A549 (cell line): ENCODE measurements around the gene ITFG2. TPM values are rescaled to one million over a fixed set of nuclear protein-coding genes. Genes with fewer than 3 reads are reported as not detected.

ENCODE experiments used
- ATAC-seq, 2 experiments: fragments of 200-7000 bp in 1 of 2; fragments of >200 bp in 1 of 2; cut with Nextera tagmentation in 1 of 2; cut with Tn5 transposase in 1 of 2; 3 replicates each; pipeline versions ENCODE4 v1.8.0 to v1.9.1; 2018 to 2020; ENCODE audit warnings: mild to moderate bottlenecking in 1 of 2, moderate library complexity in 1 of 2
- CTCF ChIA-PET: fragments of 300-600 bp; sonication (Branson Sonifier 250); formaldehyde crosslinking; extraction: SDS; loops from one replicate; lab custom pipeline; 2021; ENCODE audit warnings: antibody characterized with exemption, inconsistent platforms; lab: Yijun Ruan, JAX
- POLR2A ChIA-PET: fragments of 350-600 bp; formaldehyde crosslinking; extraction: SDS; loops from one replicate; lab custom pipeline; 2021; ENCODE audit warnings: antibody characterized with exemption, inconsistent platforms; lab: Yijun Ruan, JAX
- DNase-seq, 2 experiments: peaks; one replicate each; pipeline versions ENCODE4 v3.0.0 to v3.0.0-alpha.2; 2011 to 2016; ENCODE audit warnings: low read depth in 1 of 2, low spot score in 1 of 2
- FAIRE-seq: peaks from 2 replicates; lab custom pipeline; 2011; peaks lifted over from hg19 to GRCh38; lab: Jason Lieb, UNC
- H3K27ac ChIP-seq, 2 experiments: fragments of >200 bp; sonication (Bioruptor Twin); formaldehyde crosslinking; 3 replicates each; pipeline ENCODE4 v1.5.1; 2016 to 2017
- H3K4me1 ChIP-seq: fragments of >200 bp; sonication (Bioruptor Twin); formaldehyde crosslinking; 3 replicates; pipeline ENCODE4 v1.6.1; 2016
- H3K4me2 ChIP-seq: fragments of >200 bp; sonication (Bioruptor Twin); formaldehyde crosslinking; 3 replicates; pipeline ENCODE4 v1.6.1; 2016
- H3K4me3 ChIP-seq: fragments of >200 bp; sonication (Bioruptor Twin); formaldehyde crosslinking; 3 replicates; pipeline ENCODE4 v1.5.1; 2016
- H3K9me3 ChIP-seq: fragments of >200 bp; sonication (Bioruptor Twin); formaldehyde crosslinking; 3 replicates; pipeline ENCODE4 v1.6.1; 2016
- BCL3 ChIP-seq: fragments of >200 bp; sonication (Bioruptor Twin); formaldehyde crosslinking; IDR thresholded peaks from 3 replicates; pipeline ENCODE4 v1.6.1; 2016
- BHLHE40 ChIP-seq: IDR thresholded peaks from 2 replicates; pipeline ENCODE4 v1.6.1; 2012; ENCODE audit warnings: low read depth, low read length, inconsistent platforms
- CBX8 ChIP-seq: fragments of 200-600 bp; sonication (generic); IDR thresholded peaks from 2 replicates; pipeline ENCODE4 v1.6.1; 2016
- CEBPB ChIP-seq, 2 experiments: fragments of >200 bp in 1 of 2; sonication (Bioruptor Twin) in 1 of 2; formaldehyde crosslinking in 1 of 2; IDR thresholded peaks; 2 replicates each; pipeline ENCODE4 v1.6.1; 2012 to 2016
- EHMT2 ChIP-seq: fragments of 200-600 bp; sonication (generic); IDR thresholded peaks from 2 replicates; pipeline ENCODE4 v1.6.1; 2016; ENCODE audit warnings: antibody characterized with exemption, low read depth, mild to moderate bottlenecking, moderate library complexity
- ESRRA ChIP-seq: fragments of 150-350 bp; IDR thresholded peaks from 2 replicates; pipeline ENCODE4 v1.6.1; 2014; ENCODE audit warnings: mild to moderate bottlenecking, low read length, borderline replicate concordance
- FOSL2 ChIP-seq, 2 experiments: fragments of 450-650 bp in 1 of 2; fragments of >200 bp in 1 of 2; sonication (Bioruptor Twin) in 1 of 2; formaldehyde crosslinking; IDR thresholded peaks; 2 replicates each; pipeline versions ENCODE4 v1.5.0 to v1.6.1; 2016 to 2020; ENCODE audit warnings: mild to moderate bottlenecking in 1 of 2, moderate library complexity in 1 of 2
- HOXB5 ChIP-seq: fragments of 250-450 bp; sonication (Bioruptor Pico); IDR thresholded peaks from 2 replicates; pipeline ENCODE4 v1.5.0; 2020; ENCODE audit warnings: mild to moderate bottlenecking, moderate library complexity
- JUN ChIP-seq, 2 experiments: fragments of >200 bp; sonication (Bioruptor Twin); formaldehyde crosslinking; IDR thresholded peaks; 2 replicates in 1 of 2; 3 replicates in 1 of 2; pipeline ENCODE4 v1.6.1; 2016 to 2017
- JUNB ChIP-seq: fragments of >200 bp; sonication (Bioruptor Twin); formaldehyde crosslinking; IDR thresholded peaks from 2 replicates; pipeline ENCODE4 v1.6.1; 2016
- KDM5A ChIP-seq: fragments of 200-600 bp; sonication (generic); IDR thresholded peaks from 2 replicates; pipeline ENCODE4 v1.6.1; 2016; ENCODE audit warnings: antibody characterized with exemption, mild to moderate bottlenecking
- MAFK ChIP-seq: fragments of 450-650 bp; IDR thresholded peaks from 2 replicates; pipeline ENCODE4 v1.6.1; 2014; ENCODE audit not compliant: partially characterized antibody
- MYC ChIP-seq: IDR thresholded peaks from 2 replicates; pipeline ENCODE4 v1.6.1; 2012; ENCODE audit warnings: mild to moderate bottlenecking, inconsistent platforms, low read length, improper control_type of control experiment, borderline replicate concordance
- NPAS2 ChIP-seq: fragments of 250-450 bp; sonication (Bioruptor Pico); IDR thresholded peaks from 2 replicates; pipeline ENCODE4 v1.8.0; 2022; ENCODE audit warnings: mild to moderate bottlenecking, moderate library complexity, borderline replicate concordance
- NR3C1 ChIP-seq: fragments of >200 bp; sonication (Bioruptor Twin); formaldehyde crosslinking; IDR thresholded peaks from 3 replicates; pipeline ENCODE4 v1.6.1; 2017
- PBX3 ChIP-seq: IDR thresholded peaks from 2 replicates; pipeline ENCODE4 v1.6.1; 2012
- PHF8 ChIP-seq: fragments of 200-600 bp; sonication (generic); IDR thresholded peaks from 2 replicates; pipeline ENCODE4 v1.6.1; 2016; ENCODE audit warnings: low read depth, mild to moderate bottlenecking, antibody characterized with exemption, moderate library complexity, borderline replicate concordance
- POLR2A ChIP-seq: IDR thresholded peaks from 2 replicates; pipeline ENCODE4 v1.6.1; 2012; ENCODE audit warnings: mild to moderate bottlenecking, low read length
- USF2 ChIP-seq: fragments of 450-650 bp; IDR thresholded peaks from 2 replicates; pipeline ENCODE4 v1.6.1; 2014; ENCODE audit warnings: antibody characterized with exemption
- ZNF302 ChIP-seq: fragments of 250-450 bp; sonication (Bioruptor Pico); IDR thresholded peaks from 2 replicates; pipeline ENCODE4 v1.9.0; 2021; ENCODE audit warnings: inconsistent platforms, mild to moderate bottlenecking, moderate library complexity
- WGBS: methylation state at CpG from one replicate; pipeline ENCODE4 v1.1.6; 2017; ENCODE audit errors: missing lambda C conversion rate; 5-methylcytosine and 5-hydroxymethylcytosine counted together
- polyA minus RNA-seq: library from RNA; depleted of rRNA, polyadenylated mRNA; stranded (reverse); fragments of >200 nt; gene quantifications from 2 replicates; pipeline ENCODE4 v1.2.3, GENCODE V29; 2011; rRNA and poly(A)+ RNA removed
- polyA plus RNA-seq, 4 experiments: library from polyadenylated mRNA; depleted of rRNA in 3 of 4; stranded (reverse); fragments of >200 nt; fragmentation: RNase III in 1 of 4; extraction: RNeasy Plus Mini Kit Qiagen cat#74134 plus additional on column Dnase treatment in 1 of 4; gene quantifications; 2 replicates in 3 of 4; 3 replicates in 1 of 4; pipeline ENCODE4 v1.2.3, GENCODE V29; 2011 to 2017
- TF ChIP-seq, protein P1 (sequence below): IDR thresholded peaks from 2 replicates; pipeline ENCODE4 v1.6.1; 2012
- TF ChIP-seq, protein P2 (sequence below): fragments of 200-600 bp; sonication (generic); IDR thresholded peaks from 2 replicates; pipeline ENCODE4 v1.6.1; 2016; ENCODE audit warnings: antibody characterized with exemption, mild to moderate bottlenecking, moderate library complexity
- TF ChIP-seq, protein P3 (sequence below): fragments of >200 bp; sonication (Bioruptor Twin); formaldehyde crosslinking; IDR thresholded peaks from 3 replicates; pipeline ENCODE4 v1.5.1; 2016

The ITFG2 gene
- polyA plus RNA-seq (2011; rRNA removed) (23.7 and 28.4 TPM in 2 replicates), polyA plus RNA-seq (2017; fragmentation: RNase III; extraction: RNeasy Plus Mini Kit Qiagen cat#74134 plus additional on column Dnase treatment) (17.5 to 23.2 TPM (median 20.5 TPM) in 3 replicates), polyA minus RNA-seq (46.0 and 60.4 TPM in 2 replicates)
- polyA plus RNA-seq (2012; cell fraction: cytosol; rRNA removed), result 29.5 and 30.4 TPM in 2 replicates
- polyA plus RNA-seq (2012; cell fraction: nucleus; rRNA removed), result 77.0 and 80.9 TPM in 2 replicates

- peak within 1 kb of the TSS; percentile 92 for H3K27ac ChIP-seq
- H3K9me3 ChIP-seq, result no peaks in the 10 kb centered on the region
- DNase-seq (peak; percentile 96 to 99), FAIRE-seq (peak; percentile 81)
- peaks cover 12% of the 10 kb centered on the region; the same call in 2 of the 3 replicates for H3K4me1 ChIP-seq
- WGBS, result under 1% methylated on average over 44 of the region's 48 CpGs
- peak within 1 kb of the TSS; percentile 85 for H3K4me2 ChIP-seq
- H3K4me3 ChIP-seq, result peak within 1 kb of the TSS; percentile 61
- POLR2A ChIA-PET, result interaction anchor here (0.6 to 2.0 kb wide), 7 partner anchors 9 to 1649 kb away, joined by 3 to 19 read pairs (median 4); partner anchors contain the start of genes FKBP4, FOXM1 and RHNO1
- CTCF ChIA-PET, result interaction anchor here (0.6 to 2.5 kb wide), 15 partner anchors 9 to 229 kb away, joined by 3 to 15 read pairs (median 4); no protein-coding TSS in a partner anchor
- TF ChIP-seq FOSL2 (IDR thresholded peaks at IDR 0.05) (no peak), FOSL2 (CRISPR knock-in tag; IDR thresholded peaks at IDR 0.05) (no peak), EHMT2 (no peak), MYC (peak; percentile 98), ESRRA (peak; percentile 100), NR3C1 (no peak), POLR2A (peak; percentile 96), CBX8 (no peak), KDM5A (peak; percentile 31), PBX3 (peak; percentile 98), BCL3 (peak; percentile 94; the same call in 2 of the 3 replicates), NPAS2 (CRISPR knock-in tag) (peak; percentile 80), CEBPB (IDR thresholded peaks at IDR 0.05) (0 out of 4 replicates have a peak, but pooled peaks of 1 of the 2 experiments have one; percentile 31), JUNB (no peak), BHLHE40 (peak; percentile 93), ZNF302 (CRISPR knock-in tag) (no peak), HOXB5 (0 out of 2 replicates have a peak, but pooled peaks have one; percentile 57), USF2 (peak; percentile 80), PHF8 (peak; percentile 98), JUN (IDR thresholded peaks at IDR 0.05) (peak; percentile 96 to 99), MAFK (no peak)
- TF ChIP-seq, protein P1, sequence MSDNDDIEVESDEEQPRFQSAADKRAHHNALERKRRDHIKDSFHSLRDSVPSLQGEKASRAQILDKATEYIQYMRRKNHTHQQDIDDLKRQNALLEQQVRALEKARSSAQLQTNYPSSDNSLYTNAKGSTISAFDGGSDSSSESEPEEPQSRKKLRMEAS, result peak; percentile 98
- TF ChIP-seq, protein P2, sequence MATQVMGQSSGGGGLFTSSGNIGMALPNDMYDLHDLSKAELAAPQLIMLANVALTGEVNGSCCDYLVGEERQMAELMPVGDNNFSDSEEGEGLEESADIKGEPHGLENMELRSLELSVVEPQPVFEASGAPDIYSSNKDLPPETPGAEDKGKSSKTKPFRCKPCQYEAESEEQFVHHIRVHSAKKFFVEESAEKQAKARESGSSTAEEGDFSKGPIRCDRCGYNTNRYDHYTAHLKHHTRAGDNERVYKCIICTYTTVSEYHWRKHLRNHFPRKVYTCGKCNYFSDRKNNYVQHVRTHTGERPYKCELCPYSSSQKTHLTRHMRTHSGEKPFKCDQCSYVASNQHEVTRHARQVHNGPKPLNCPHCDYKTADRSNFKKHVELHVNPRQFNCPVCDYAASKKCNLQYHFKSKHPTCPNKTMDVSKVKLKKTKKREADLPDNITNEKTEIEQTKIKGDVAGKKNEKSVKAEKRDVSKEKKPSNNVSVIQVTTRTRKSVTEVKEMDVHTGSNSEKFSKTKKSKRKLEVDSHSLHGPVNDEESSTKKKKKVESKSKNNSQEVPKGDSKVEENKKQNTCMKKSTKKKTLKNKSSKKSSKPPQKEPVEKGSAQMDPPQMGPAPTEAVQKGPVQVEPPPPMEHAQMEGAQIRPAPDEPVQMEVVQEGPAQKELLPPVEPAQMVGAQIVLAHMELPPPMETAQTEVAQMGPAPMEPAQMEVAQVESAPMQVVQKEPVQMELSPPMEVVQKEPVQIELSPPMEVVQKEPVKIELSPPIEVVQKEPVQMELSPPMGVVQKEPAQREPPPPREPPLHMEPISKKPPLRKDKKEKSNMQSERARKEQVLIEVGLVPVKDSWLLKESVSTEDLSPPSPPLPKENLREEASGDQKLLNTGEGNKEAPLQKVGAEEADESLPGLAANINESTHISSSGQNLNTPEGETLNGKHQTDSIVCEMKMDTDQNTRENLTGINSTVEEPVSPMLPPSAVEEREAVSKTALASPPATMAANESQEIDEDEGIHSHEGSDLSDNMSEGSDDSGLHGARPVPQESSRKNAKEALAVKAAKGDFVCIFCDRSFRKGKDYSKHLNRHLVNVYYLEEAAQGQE, result no peak
- TF ChIP-seq, protein P3, sequence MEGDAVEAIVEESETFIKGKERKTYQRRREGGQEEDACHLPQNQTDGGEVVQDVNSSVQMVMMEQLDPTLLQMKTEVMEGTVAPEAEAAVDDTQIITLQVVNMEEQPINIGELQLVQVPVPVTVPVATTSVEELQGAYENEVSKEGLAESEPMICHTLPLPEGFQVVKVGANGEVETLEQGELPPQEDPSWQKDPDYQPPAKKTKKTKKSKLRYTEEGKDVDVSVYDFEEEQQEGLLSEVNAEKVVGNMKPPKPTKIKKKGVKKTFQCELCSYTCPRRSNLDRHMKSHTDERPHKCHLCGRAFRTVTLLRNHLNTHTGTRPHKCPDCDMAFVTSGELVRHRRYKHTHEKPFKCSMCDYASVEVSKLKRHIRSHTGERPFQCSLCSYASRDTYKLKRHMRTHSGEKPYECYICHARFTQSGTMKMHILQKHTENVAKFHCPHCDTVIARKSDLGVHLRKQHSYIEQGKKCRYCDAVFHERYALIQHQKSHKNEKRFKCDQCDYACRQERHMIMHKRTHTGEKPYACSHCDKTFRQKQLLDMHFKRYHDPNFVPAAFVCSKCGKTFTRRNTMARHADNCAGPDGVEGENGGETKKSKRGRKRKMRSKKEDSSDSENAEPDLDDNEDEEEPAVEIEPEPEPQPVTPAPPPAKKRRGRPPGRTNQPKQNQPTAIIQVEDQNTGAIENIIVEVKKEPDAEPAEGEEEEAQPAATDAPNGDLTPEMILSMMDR, result no peak
- TF ChIP-seq, all 56 proteins: peak for 14
- peak; percentile 97 to 98 for ATAC-seq
Observed at GRCh38 chr12:2812290-2813213, at the start of gene ITFG2. Gene ITFG2, plus strand, starts transcription at chr12:2812668. Its CDS starts 93 bp downstream, at chr12:2812761.
